Germinal center (tissue), 1 donor: ENCODE data around the gene FOXO3.
"Not testable (repeated sequence)": the region's sequence is repeated elsewhere in the genome, so short reads cannot be mapped to it uniquely, and the experiment has no call there.

ENCODE experiments used
- DNase-seq: peaks from one replicate; pipeline ENCODE4 v3.0.0; 2012; ENCODE audit warnings: mixed read lengths, low spot score

FOXO3 gene

DNA sequence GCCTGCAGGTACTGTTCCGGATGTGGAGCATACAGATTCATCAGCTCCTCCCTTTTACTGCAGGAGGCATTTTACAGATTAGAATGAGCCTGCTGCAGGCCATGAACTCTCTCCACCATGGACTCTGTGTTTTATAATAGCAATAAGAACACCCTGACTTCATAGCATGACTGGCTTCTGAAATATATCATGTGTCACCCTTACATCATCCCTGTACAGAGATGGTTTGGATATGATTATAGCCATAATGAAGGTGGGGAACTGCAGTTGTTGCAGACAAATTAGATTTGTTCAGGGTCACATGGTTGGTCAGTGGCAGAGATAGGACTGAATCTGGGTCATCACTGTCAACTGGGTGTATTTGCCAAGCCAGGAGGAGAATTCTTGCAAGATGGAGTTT, 100.7 kb downstream of the FOXO3 start:
- DNase-seq = no peak

DNA sequence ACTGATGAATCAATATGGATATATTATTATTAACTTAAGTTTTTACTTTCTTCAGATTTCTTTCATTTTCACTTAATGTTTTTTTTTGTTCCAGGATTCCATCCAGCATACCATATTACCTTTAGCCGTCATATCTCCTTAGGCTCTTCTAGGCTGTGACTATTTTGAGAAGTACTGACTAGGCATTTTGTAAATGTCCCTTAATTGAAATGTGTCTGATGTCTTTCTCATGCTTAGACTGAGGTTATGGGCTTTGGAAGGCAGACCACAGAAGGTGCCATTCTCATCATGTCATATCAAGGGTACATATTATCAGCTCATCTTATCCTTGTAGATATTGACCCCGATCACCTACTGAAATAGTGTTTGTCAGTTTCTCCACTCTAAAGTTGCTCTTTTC, 101.3 kb downstream of the FOXO3 start:
- DNase-seq = no peak

DNA sequence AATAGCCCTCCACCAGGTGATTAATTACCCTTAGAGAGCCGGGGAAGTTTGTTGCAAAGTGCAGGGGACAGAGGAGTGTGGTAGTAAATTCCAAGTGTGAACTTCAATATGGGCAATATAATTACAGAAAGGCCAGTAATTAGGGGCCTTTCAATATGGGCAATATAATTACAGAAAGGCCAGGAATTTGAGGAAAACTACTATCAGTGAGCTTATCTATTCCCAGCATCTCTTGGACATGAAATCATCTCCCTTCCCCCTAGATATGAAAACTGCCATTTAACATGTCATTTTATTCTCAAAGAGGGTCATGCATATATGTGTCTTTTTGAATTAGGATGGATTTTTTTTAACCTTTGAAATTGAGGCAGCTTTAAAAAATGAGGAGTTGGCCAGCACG, 102.0 kb downstream of the FOXO3 start:
- no peak for DNase-seq

DNA sequence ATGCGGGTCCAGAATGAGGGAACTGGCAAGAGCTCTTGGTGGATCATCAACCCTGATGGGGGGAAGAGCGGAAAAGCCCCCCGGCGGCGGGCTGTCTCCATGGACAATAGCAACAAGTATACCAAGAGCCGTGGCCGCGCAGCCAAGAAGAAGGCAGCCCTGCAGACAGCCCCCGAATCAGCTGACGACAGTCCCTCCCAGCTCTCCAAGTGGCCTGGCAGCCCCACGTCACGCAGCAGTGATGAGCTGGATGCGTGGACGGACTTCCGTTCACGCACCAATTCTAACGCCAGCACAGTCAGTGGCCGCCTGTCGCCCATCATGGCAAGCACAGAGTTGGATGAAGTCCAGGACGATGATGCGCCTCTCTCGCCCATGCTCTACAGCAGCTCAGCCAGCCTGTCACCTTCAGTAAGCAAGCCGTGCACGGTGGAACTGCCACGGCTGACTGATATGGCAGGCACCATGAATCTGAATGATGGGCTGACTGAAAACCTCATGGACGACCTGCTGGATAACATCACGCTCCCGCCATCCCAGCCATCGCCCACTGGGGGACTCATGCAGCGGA, 102.9 kb downstream of the FOXO3 start:
- DNase-seq = not testable (repeated sequence)

DNA sequence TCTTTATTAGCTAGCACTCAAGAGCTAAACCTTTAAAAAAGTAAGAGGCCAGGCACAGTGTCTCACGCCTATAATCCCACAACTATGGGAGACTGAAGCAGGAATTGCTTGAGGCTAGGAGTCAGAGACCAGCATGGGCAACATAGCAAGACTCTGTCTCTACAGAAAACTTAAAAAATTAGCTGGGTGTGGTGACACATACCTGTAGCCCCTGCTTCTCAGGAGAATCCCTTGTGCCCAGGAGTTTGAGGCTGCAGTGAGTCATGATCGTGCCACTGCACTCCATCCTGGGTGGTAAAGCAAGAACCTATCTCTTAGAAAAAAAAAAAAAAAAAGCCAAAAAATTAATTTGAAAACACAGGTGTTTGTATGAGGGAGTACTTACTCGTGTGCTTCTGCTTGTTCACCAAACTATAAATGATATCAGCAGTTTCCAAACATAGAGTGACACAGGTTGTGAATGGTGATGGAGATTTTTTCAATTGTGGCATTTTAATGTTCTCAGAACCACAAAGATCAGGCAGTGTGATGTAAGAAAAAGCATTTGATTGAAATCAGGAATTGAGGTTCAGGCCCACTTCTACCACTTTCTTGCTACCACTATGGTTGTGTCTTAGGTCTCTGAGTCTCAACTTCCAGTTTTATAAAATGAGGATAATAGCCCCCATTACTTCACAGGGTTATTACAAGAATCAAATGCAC, 104.9 kb downstream of the FOXO3 start:
- no peak for DNase-seq

DNA sequence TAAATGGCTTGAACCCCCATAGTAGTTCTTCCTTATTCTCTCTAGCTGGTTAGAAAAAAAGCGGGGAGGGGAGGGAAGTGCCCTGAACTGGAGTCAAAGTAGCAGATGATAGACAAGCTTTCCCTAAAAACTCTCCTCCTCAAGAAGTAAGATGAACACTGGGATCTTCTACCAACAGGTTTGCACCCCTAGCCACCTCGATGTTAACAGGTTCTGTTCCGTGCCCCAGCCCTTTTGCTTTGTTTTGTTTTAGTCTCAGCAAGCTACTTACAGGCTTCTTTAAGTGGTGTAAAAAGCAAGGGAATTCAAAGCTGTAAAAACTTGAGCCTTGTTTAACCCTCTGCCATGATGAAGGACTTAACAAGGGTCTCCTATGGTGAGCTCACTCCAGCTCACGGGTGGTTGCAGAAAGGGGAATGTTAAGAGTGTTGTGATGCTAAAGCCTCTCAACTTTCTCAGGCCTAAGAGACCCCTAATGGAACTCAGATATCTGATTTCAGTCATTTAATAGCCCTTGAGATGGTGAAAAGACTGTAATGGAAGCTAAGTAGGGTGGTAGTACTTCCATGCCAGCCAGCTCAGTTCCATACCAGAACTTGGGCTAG, 106.0 kb downstream of the FOXO3 start:
- DNase-seq = no peak

DNA sequence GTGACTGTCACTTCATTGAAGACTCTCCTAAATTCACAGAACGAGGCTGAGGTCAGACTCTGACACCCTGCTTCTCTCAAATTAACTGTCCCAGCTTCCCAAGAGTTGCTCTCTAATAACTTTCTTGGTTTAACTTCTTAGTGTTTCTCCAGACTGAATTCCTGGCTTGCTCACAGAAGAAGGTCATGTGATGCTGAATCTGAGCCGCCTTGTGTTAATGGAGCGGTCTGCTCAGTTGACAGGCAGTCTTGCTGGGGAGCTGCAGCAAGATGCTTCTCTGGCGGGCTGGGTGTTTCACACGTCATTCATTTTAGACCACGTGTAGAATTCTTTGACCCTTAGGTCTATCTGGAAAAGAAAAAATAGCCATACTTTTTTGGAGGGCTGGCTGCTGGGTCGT, 107.3 kb downstream of the FOXO3 start:
- no peak for DNase-seq

DNA sequence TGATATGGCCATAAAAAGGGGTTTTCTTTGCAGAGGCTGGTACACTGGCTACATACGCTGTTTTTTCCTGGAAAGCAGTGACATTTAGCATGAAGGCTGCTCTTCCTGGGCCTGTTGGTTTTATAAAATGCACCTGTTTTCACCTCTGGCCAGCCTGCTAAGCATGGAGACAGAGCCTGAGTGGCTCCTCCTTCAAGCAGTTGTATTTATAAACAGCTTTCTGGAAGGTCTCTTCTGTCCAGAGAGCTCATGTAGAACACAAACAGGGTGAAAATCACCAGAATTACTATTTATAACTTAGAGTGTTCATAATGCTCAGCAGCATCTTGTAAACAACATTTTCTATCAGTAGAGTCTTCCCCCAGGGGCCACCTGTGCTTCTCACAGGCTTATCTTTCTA, 109.0 kb downstream of the FOXO3 start:
- no peak for DNase-seq

DNA sequence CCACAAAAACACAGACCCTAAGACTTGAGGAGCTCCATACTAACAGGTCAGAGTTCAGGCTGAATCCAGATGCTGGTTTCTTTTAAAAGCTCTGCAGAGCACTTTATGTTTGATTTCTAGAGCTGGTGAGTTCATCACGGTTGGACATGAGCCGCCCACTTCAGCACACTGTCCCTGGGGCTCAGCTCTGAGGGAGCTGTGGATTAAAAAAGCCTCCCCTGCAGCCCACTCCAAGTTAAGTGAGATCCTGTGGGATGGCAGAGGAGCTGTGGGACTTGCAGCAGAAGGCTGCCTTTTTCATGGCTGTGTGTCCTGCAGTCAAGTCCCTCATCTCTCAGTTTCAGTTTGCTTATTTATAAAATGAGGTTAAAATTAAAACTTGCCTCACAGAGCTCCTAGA, 110.5 kb downstream of the FOXO3 start:
- DNase-seq = no peak

DNA sequence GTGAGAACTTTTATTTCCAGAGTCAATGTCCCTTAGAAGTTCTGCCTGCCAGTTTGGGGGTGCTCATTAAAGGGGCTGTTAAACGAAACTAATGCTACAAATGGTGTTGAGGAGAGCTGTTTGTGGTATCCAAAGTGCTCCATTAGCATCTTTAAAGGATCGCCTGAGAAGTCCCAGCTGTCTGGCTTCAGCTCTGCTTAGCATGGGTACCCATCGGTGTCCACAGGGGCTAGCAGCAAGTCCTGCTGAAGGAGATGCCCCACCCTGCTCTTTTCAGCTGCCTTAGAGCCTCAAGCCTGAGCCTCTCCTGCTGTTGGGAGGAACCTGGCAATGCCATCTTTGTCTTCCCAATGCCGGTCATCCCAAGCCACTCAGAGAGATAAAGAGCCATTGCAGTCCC, 111.1 kb downstream of the FOXO3 start:
- DNase-seq = no peak

DNA sequence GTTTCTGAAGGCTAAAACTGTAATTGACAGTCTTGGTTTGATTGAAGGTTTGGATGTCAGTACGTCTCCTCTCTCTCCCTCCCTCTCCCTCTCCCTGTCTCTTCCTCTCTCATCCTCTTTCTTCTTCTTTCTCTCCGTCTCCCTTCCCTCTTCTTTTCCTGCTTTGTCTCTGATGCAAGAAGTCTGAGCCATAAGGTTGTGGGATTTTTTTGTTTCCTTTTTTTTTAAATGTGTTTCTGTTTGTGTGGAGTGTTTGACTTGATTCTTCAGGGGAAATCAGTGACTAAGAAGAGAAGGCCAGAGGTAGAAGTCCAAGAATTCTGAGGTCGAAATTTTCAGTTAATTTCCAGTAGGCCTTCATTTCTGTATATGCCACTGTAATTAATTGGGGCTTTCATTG, 111.9 kb downstream of the FOXO3 start:
- no peak for DNase-seq

DNA sequence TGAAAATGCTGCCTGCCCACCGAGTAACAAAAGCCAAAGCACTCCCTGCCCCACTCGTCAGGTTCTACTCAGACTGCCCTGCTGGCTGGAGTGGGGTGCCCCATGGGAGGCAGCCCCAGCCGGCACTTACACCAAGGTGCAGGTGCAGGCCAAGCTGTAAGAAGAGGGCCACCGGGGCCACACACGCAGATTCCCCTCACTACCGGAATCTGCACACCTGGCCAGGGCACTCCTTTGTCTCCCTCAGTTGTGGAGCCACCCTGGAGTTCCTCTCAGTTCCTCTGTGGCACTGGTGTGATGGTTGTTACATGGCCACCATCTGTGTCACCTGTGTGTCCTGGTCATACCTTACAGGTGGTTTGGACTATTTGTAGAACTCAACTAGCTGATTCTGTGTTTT, 112.4 kb downstream of the FOXO3 start:
- no peak for DNase-seq

DNA sequence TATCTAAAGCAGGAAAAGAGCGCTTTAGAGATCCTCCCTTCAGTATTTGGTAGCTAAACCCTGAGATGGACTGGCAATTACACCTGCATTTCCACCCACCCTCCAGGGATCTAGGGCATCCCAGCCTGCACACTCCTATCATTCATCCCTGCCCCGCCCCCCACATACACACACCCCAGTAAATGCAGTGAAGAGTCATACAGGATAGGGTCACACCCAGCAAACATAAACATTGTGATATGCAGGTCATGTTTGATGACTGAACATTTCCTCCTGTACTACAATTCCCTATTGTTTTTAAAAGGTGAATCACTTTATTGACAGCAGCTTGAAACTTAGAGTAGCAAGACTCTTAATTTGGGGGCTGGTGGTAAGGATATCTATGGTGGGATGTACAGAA, 112.9 kb downstream of the FOXO3 start:
- no peak for DNase-seq

DNA sequence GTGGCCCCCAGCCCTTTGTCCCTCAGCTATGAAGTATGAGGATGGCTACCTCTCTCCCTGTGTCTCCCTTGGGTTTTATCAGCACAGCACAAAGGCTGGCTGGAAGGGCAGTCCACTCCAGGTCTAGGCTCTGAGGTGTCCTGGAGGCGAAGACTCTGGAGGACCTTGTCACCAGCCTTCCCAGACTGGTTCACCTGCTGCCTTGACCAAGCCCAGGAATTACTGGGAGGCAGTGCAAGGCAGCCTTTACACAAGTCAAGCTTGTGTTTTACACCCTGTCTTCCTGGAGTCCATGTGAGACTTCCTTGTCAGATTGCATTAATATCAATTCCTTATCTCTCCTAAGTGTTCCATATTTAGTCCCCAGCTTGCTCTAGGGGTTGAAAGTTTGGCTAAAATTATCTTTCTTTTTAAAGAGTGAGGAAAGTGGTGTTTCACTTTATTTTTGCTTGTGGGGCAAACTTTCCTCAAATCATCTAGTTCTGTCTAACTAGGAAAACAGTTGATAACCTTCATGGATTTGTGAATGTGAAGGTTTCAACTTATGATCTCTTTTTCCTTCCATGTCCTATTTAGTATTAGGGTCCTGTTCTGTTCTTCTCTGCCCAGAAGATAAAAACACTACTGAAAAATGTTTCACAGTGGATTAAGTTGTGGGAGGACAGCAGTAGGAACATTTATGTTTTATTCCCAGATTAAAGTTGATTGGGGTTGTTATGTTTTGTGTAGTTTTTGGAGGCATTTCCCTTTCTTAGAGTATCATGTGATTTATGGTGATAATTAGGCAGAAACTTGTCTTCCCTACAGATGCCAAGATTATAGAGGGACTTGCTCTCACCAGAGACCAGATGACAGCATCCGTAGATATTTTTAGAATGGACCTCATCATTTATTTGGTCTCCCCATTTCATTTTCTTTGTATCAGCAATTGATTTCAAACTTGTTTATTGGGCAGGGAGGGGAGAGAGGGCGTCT, 114.8 kb downstream of the FOXO3 start:
- no peak for DNase-seq

DNA sequence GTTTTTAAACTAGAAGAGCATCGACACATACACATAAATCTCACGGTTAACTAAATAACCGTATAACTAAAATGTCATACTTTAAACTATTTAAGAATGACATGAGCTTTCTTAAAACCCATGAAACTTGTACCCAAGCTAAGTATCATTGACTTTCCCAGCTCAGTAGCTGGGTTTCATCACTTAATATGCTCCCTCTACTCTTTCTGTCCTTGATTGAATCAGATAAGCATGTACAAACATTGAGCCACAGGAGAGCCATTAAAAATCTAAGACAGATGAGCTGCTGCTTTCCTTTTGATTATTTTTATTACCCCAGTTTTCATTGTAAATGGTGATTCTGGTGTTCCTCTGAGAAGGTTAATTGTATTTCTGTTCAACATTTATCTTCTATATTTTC, 115.8 kb downstream of the FOXO3 start:
- DNase-seq = no peak

DNA sequence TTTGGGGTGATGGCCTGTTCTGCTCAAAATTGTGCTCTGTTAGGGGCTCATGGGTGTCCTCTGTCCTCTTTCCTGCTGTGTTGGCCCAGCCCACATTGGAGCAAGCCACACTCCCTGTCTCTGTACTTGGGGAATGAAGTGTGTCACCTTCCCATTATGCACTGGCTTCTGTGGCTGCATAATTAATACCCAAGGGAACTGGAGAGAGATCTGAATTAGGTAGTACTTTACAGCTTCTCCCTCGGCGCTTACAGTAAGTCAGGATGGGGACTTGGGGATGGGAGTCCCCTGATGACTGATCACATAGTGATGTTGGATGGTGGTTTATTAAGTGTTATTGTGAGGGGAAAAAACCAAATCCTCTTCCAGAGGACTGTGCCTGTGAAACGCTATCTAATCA, 116.6 kb downstream of the FOXO3 start:
- no peak for DNase-seq

DNA sequence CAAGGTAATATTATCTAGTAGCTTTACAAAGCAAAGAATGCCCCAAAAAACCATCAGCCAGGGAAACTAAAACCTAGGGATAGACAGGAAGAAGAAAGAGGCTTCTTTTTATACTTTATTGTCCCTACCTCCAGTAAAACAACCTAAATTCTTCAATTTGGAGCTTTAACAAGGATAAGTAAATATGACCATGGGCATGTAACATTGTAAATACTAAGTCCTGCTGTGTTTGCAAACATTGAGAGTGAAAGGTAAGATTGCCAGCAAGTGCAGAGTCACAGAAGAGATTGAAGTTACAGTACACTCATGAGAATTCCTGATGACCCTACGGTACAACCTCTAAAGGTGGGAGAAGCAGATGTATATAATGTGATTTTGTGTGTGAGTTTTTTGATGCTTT, 117.2 kb downstream of the FOXO3 start:
- no peak for DNase-seq

DNA sequence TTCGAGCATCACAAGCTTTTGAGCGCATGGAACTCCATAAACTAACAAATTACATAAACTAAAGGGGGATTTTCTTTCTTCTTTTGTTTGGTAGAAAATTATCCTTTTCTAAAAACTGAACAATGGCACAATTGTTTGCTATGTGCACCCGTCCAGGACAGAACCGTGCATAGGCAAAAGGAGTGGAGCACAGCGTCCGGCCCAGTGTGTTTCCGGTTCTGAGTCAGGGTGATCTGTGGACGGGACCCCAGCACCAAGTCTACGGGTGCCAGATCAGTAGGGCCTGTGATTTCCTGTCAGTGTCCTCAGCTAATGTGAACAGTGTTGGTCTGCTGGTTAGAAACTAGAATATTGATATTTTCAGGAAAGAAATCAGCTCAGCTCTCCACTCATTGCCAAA, 119.6 kb downstream of the FOXO3 start:
- DNase-seq = not testable (repeated sequence)

DNA sequence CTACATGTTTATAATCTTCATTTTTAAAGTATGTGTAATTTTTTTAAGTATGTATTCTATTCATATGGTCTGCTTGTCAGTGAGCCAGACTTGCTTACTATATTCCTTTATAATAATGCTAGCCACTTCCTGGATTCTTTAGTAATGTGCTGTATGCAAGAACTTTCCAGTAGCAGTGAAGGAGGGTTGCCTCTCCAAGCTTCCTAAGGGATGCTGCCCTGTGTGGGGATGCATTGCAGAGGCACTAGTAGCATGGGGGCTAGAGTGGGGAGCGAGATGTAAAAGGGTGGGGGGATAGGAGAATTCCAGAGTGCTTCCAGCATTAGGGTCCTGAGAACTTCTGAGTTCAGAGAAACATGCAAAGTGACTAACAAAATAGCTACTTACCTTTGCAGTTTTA, 121.0 kb downstream of the FOXO3 start:
- DNase-seq = not testable (repeated sequence)

DNA sequence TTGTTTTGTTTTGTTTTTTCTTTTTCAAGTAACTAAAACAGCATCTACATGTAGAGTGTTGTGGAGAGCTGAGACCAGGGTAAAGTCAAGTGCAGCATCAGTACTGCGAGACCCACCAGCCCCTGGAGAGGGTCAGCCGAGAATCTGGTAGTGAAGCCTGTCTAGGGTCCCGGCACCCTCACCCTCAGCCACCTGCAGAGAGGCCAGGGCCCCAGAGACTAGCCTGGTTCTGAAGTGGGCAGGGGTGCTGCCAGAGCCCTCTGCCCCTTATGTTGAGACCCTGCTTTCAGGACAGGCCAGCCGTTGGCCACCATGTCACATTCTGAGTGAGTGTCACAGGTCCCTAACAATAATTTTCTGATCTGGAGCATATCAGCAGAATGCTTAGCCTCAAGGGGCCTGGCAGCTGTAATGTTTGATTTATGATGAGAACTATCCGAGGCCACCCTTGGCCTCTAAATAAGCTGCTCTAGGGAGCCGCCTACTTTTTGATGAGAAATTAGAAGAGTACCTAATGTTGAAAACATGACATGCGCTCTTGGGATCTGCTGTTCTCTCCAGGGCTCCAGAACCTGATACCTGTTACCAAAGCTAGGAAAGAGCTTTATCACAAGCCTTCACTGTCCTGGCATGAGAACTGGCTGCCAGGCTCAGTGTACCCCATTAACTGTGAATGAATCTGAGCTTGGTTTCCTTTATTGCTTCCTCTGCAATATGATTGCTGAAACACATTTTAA, 121.8 kb downstream of the FOXO3 start:
- not testable (repeated sequence) for DNase-seq

DNA sequence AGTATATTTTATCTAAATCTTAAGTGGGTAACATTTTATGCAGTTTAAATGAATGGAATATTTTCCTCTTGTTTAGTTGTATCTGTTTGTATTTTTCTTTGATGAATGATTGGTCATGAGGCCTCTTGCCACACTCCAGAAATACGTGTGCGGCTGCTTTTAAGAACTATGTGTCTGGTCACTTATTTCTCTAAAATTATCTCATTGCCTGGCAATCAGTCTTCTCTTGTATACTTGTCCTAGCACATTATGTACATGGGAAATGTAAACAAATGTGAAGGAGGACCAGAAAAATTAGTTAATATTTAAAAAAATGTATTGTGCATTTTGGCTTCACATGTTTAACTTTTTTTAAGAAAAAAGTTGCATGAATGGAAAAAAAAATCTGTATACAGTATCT, 123.3 kb downstream of the FOXO3 start:
- not testable (repeated sequence) for DNase-seq

DNA sequence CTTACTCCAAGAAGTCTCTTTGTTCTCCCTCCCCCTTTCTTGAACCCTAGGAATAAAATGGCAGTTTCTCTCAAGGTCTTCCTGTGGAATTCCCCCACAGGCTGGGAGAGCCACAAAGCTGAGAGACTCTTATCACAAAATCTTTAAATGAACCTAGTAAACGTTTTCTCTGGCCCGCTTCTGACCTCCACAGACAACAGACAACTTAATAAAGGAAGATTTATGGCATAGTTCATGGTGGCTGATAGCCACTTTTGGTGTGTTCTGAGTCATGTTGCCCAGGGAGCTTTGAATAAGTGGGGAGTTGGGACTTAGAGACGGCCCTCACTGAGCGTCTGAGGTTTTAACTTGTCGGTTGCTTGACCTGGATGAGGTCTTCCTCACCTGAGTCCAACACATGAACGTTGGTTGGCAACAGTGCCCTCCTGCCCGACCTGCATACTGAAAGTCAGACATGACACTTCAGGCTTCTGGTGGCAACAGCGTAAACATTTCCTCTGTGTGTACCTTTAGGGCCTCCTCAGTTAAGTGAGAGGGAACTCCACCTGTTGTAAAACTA, 124.1 kb downstream of the FOXO3 start:
- no peak for DNase-seq
